ENCODE data around the gene C16orf90.
"Not testable (repeated sequence)": the region's sequence is repeated elsewhere in the genome, so short reads cannot be mapped to it uniquely, and the experiment has no call there.

The C16orf90 gene

DNA sequence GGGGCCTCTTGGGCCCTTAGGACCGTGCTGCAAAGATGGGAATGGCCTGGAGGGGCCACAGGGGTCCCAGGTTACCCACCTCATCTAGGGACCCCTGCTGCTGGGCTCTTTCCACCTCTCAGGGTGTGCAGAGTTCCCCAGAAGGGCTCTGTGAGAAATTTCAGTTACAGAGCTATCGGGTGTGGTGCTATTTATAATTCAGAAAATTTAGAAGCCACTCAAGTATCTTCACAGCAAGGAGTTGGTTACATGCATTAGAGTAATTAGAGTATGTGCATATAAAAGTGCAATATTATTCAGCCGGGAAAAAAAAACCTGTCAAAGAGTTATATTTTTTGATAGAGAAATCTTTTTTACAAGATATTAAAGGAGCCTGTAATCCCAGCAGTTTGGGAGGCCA is 18.9 kb downstream of the C16orf90 start:
- no peak overlapping the region for H3K4me3 ChIP-seq (ENCODE audit: low read depth, low read length)
- no peak for TF ChIP-seq CTCF (IDR thresholded peaks at IDR 0.05; ENCODE audit: low read depth, low read length)

GRCh38 chr16:3475604-3476375 is 19.5 kb downstream of the C16orf90 start:
- TF ChIP-seq CTCF (IDR thresholded peaks at IDR 0.05; ENCODE audit: low read depth, low read length): no peak
- H3K4me3 ChIP-seq (ENCODE audit: low read depth, low read length): no peak overlapping the region

DNA sequence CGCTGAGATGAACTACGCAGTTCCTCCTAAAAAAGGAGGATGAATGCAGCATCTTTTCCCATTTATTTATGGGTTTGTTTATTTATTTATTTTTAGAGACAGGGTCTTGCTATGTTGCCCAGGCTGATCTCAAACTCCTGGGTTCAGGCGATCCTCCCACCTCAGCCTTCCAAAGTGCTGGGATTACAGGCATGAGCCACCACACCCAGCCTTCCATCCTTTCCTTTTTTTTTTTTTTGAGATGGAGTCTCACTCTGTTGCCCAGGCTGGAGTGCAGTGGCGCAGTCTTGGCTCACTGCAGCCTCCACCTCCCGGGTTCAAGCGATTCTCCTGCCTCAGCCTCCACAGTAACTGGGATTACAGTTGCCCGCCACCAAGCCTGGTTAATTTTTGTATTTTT is 20.4 kb downstream of the C16orf90 start:
- not testable (repeated sequence) for H3K4me3 ChIP-seq (ENCODE audit: low read depth, low read length)

DNA sequence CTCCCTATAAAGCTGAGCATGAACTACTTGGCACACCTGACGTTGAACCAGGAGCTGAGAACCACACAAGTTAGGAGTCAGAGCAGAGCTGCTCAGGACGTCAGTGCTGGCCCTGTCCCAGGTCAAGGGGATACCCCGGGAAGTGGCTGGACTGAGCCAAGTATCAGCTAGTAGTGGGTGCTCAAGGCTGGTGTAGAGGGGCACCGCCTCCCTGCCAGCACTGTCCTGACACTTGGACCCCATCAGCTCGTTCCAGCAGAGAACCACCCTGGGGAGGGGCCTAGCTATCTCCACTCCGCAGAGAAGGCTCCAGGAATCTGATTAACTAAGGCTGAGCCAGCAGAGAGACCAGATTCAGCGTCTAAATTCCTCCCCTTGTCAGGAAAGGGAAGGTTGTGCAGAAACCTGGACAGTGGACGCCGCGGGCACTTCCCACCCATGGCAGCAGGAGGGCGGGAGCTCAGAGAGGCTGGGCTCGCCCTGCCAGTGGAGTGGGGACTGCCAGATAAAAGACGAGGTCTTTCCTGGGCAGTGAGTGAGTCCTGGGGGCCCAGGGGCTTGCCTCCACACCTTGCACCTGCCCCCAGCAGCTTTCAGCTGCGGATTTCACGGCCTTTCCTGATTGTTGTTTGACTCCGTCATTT is 21.0 kb downstream of the C16orf90 start:
- no peak overlapping the region for H3K4me3 ChIP-seq (ENCODE audit: low read depth, low read length)
- TF ChIP-seq CTCF (IDR thresholded peaks at IDR 0.05; ENCODE audit: low read depth, low read length): no peak

DNA sequence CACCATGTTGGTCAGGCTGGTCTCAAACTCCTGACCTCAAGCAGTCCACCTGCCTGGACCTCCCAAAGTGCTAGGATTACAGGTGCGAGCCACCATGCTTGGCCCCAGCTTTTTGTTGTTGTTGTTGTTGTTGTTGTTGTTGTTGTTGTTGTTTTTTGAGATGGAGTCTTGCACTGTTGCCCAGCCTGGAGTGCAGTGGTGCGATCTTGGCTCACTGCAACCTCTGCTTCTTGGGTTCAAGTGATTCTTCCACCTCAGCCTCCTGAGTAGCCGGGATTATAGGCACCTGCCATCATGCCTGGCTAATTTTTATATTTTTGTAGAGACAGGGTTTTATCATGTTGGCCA is 21.7 kb downstream of the C16orf90 start:
- H3K4me3 ChIP-seq (ENCODE audit: low read depth, low read length): not testable (repeated sequence)

DNA sequence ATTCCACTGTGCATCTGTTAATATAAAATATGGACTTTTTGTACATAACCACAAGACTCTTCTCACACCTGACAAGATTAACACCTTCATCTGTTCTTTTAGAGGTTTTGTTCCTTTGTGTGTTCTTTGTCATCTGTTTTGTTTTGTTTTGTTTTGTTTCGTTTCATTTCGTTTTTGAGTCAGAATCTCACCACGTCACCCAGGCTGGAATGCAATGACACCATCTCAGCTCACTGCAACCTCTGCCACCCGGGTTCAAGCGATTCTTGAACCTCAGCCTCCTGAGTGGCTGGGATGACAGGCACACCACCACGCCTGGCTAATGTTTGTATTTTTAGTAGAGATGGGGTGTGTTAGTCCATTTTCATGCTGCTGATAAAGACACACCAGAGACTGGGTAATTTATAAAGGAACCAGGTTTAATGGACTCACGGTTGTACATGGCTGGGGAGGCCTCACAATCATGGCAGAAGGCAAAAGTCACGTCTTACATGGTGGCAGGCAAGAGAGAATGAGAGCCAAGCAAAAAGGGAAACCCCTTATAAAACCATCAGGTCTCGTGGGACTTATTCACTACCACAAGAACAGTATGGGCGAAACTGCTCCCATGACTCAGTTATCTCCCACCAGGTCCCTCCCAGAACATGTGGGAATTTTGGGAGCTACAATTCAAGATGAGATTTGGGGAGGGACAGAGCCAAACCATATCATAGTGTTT is 22.3 kb downstream of the C16orf90 start:
- TF ChIP-seq CTCF (IDR thresholded peaks at IDR 0.05; ENCODE audit: low read depth, low read length): no peak
- no peak overlapping the region for H3K4me3 ChIP-seq (ENCODE audit: low read depth, low read length)

DNA sequence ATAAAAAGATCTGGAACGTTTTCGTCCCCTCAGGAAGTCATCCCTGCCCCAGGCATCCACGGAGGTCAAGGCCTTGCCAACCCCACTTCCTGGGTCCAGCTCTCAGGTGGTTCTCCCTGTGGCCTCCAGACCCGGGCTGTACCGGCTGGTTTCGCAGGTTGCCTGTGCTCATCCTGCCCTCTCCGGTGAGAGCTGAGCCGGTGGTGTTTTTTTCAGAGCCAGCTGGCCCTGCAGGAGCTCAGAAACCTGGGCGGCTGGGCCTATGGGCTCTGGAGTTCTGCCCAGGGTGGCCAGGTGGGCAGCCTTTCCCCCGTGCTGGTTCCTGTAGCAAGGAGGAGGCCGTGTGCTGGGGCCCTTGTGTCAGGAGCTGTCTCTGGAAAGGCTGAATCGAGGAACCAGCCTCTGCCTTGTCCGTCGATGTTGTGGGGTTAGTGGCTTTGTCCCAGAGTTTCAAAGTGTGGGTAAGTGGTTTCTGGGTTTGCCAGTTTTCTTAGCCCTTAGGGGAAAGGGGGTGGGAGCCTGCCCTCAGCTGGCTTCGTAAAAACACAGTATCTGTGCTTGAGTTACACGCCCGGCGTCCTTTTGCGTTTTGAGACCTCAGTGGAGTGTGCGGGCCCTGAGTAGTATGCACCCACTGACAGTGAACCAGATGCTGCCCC is 23.6 kb downstream of the C16orf90 start:
- H3K4me3 ChIP-seq (ENCODE audit: low read depth, low read length): no peak overlapping the region

More for the DNA sequence above, 23.6 kb downstream of the C16orf90 start:
- TF ChIP-seq CTCF (IDR thresholded peaks at IDR 0.05; ENCODE audit: low read depth, low read length): no peak
